Heart left ventricle (tissue), 16 donors: ENCODE measurements around the gene TMEM217. TPM values are rescaled to one million over a fixed set of nuclear protein-coding genes. Genes with fewer than 3 reads are reported as not detected.

Experiments
- ATAC-seq, 4 donors: fragments of 200-7000 bp; cut with Tn5 transposase; one replicate each; pipeline ENCODE4 v1.9.1; 2020 to 2022; ENCODE audit warnings: moderate library complexity in 4 of 4, mild to moderate bottlenecking in 3 of 4, moderate number of reproducible peaks in 1 of 4
- DNase-seq, 5 donors: peaks; one replicate each; pipeline ENCODE4 v3.0.0-alpha.2; 2020
- H3K27ac ChIP-seq, 12 donors: fragments of 200-600 bp; sonication (generic) in 4 of 12; one replicate each; pipeline versions ENCODE4 v1.5.0 to v1.8.0; 2016 to 2022; ENCODE audit warnings: mild to moderate bottlenecking in 2 of 12
- H3K27me3 ChIP-seq, 9 donors: fragments of 200-600 bp; sonication (generic) in 2 of 9; one replicate each; pipeline versions ENCODE4 v1.5.1 to v1.8.0; 2016 to 2022; ENCODE audit warnings: mild to moderate bottlenecking in 3 of 9
- H3K36me3 ChIP-seq, 9 donors: fragments of 200-600 bp; sonication (generic) in 2 of 9; one replicate each; pipeline versions ENCODE4 v1.5.0 to v1.8.0; 2018 to 2022; ENCODE audit warnings: mild to moderate bottlenecking in 2 of 9
- H3K4me1 ChIP-seq, 12 donors: fragments of 200-600 bp; sonication (generic) in 4 of 12; one replicate each; pipeline versions ENCODE4 v1.5.0 to v1.8.0; 2016 to 2022; ENCODE audit warnings: mild to moderate bottlenecking in 3 of 12
- H3K4me3 ChIP-seq, 12 donors: fragments of 200-600 bp; sonication (generic) in 4 of 12; one replicate each; pipeline versions ENCODE4 v1.5.0 to v1.8.0; 2017 to 2022; ENCODE audit warnings: mild to moderate bottlenecking in 9 of 12, moderate library complexity in 4 of 12
- H3K9me3 ChIP-seq, 12 donors: fragments of 200-600 bp; sonication (generic) in 4 of 12; one replicate each; pipeline versions ENCODE4 v1.5.0 to v1.8.0; 2016 to 2022; ENCODE audit warnings: mild to moderate bottlenecking in 1 of 12
- POLR2A ChIP-seq, 2 donors: fragments of 450-650 bp; IDR thresholded peaks; one replicate each; pipeline ENCODE4 v1.6.1; 2017; ENCODE audit warnings: antibody characterized with exemption in 2 of 2, mild to moderate bottlenecking in 2 of 2, moderate library complexity in 2 of 2
- WGBS, 4 donors: extraction: QIAGEN DNeasy Blood & Tissue Kit in 2 of 4; methylation state at CpG; one replicate each; pipeline versions ENCODE4 v1.1.5 to v1.1.7; 2013 to 2018; 5-methylcytosine and 5-hydroxymethylcytosine counted together
- intact Hi-C, 10 donors: fragments of 100-400 bp; cut with DNase I; formaldehyde crosslinking; loops; one replicate each; pipeline versions ENCODE4 v1.11.1 to v1.14.2; 2022
- polyA plus RNA-seq, 2 donors: library from polyadenylated mRNA; stranded (reverse); fragments of 200-250 nt; gene quantifications; one replicate each; pipeline ENCODE4 v1.2.3, GENCODE V29; 2013
- total RNA-seq, 9 donors: library from RNA; depleted of rRNA in 2 of 9; stranded (reverse); fragments of >200 nt in 2 of 9; fragmentation: NEBNext Ultra II Directional in 3 of 9; extraction: Animal tissue kit (Norgen Biotek cat#: 25700) in 3 of 9; gene quantifications; one replicate each; pipeline versions ENCODE4 v1.1.0 to v1.2.4, GENCODE V29; 2016 to 2023
- TF ChIP-seq, protein P1 (sequence below), 12 donors: fragments of 200-600 bp; sonication (generic) in 4 of 12; IDR thresholded peaks; one replicate each; pipeline versions ENCODE4 v1.5.0 to v1.8.0; 2018 to 2022; ENCODE audit warnings: antibody characterized with exemption in 12 of 12, mild to moderate bottlenecking in 5 of 12
- donor health status: ischemic (EF 13 %, LVEDD 7.1; RV severe dilation, severe dysfunction).
- donor health status: healthy with polysubstance abuse.
- donor health status: DM: no; HTN: yes; CAD: no.
- donor health status: DM: no; HTN: no; CAD: no.
- donor health status: ischemic (EF 25% LVEDD 6.9; RV normal size, moderate dysfunction).
- donor health status: ischemic (EF 25% LVEDD 5.7; RV mildly dilated, moderate dysfunction).
- donor health status: healthy.
- donor health status: DM: yes; HTN: yes; CAD: no.
- donor health status: ischemic (EF 35%, LVEDD 5.7; RV mildly dilated, moderate dysfunction).
- donor health status: nonischemic (EF 11% LVEDD 7.7; RV severe dilation, severe dysfunction).
- donor health status: DM: yes; HTN: yes; CAD: no.
- donor health status: PGD.
- donor health status: ischemic (EF 29% LVEDD 5.4; RV normal size, mild dysfunction).
- donor health status: nonischemic (EF 23%, LVEDD 6.1; RV moderate dilation, normal function).

TMEM217 gene
- total and polyA plus RNA-seq, 11 donors: 0.15 to 2.1 (median 0.65) TPM; not detected in 3

DNA sequence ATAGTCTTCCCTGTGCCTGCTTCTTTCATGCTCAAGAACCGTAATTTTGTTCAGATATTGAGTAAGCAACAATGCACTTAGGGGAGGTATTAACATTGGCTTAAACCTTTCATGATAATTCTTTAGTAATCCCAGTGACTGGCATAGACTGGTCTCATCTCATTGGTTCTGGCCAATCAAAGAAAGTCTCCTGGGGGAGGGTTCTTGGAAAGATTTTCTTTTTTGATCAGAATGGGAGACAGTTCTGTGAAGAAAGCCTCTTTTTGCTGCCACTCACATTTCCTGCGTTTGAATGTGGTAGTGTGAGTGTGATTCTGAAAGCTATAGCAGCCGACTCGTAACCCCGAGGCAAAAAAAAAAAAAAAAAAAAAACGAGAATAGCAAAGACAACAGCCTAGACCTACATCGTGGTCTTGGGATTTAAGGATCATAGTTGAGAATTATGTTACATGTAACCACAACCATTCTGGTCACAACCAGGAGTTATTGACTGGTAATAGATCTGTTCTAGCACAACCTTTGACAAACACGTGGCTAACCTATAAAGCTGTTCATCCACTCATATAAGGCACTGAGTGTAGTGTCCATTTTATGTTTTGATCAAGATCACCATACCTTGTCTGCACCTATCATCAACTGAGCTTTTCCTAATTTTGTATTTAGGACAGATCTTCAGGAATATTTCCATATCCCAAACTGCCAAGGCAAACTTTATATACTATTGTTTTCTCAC, 15.1 kb upstream of the TMEM217 start:
- WGBS, 4 donors: 78 to 85% (median 81%) methylated on average over 8 of the region's 8 CpGs
- Histone ChIP-seq H3K4me1 (peaks cover 0 to 24% (median 0%) of the 10 kb centered on the region in 12 donors), H3K9me3 (no peaks in the 10 kb centered on the region), H3K36me3 (peaks cover 0 to 28% (median 19%) of the 10 kb centered on the region in 9 donors), H3K27ac (no peak overlapping the region), H3K4me3 (no peak overlapping the region), H3K27me3 (no peaks in the 10 kb centered on the region)
- intact Hi-C loops: no loop called here
- DNase-seq: no peak
- no peak for TF ChIP-seq POLR2A (IDR thresholded peaks at IDR 0.05)
- TF ChIP-seq, protein P1, sequence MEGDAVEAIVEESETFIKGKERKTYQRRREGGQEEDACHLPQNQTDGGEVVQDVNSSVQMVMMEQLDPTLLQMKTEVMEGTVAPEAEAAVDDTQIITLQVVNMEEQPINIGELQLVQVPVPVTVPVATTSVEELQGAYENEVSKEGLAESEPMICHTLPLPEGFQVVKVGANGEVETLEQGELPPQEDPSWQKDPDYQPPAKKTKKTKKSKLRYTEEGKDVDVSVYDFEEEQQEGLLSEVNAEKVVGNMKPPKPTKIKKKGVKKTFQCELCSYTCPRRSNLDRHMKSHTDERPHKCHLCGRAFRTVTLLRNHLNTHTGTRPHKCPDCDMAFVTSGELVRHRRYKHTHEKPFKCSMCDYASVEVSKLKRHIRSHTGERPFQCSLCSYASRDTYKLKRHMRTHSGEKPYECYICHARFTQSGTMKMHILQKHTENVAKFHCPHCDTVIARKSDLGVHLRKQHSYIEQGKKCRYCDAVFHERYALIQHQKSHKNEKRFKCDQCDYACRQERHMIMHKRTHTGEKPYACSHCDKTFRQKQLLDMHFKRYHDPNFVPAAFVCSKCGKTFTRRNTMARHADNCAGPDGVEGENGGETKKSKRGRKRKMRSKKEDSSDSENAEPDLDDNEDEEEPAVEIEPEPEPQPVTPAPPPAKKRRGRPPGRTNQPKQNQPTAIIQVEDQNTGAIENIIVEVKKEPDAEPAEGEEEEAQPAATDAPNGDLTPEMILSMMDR (IDR thresholded peaks at IDR 0.05): no peak
- no peak for ATAC-seq

DNA sequence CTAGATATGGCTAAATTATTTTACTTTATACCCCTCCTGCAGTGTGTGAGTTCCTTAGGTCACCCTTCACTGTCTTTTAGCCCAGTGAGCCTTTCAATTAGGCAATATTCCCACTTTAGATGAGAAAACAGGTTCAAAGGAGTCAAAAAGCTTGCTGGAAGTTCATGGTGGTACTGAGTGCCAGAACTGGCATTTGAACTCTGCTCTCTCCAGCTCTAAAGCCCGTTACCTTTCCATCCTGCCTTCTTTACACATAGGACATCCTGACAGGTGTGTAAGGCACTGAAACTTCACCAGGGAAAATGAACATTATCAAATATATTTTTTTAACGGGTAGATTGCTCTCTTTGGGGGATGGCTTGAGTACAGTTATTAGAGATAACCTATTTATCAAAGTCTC, 11.2 kb upstream of the TMEM217 start:
- Histone ChIP-seq H3K4me3 (no peak overlapping the region), H3K27ac (no peak overlapping the region), H3K9me3 (peaks cover 0 to 6% (median 0%) of the 10 kb centered on the region in 12 donors), H3K27me3 (no peaks in the 10 kb centered on the region), H3K36me3 (peaks cover 0 to 28% (median 19%) of the 10 kb centered on the region in 9 donors), H3K4me1 (peaks cover 0 to 21% (median 0%) of the 10 kb centered on the region in 12 donors)
- 82 to 86% (median 83%) methylated on average over 2 of the region's 2 CpGs for WGBS, 4 donors
- intact Hi-C loops: no loop called here
- ATAC-seq: no peak
- TF ChIP-seq POLR2A (IDR thresholded peaks at IDR 0.05): no peak
- TF ChIP-seq, protein P1 (IDR thresholded peaks at IDR 0.05): no peak
- no peak for DNase-seq

DNA sequence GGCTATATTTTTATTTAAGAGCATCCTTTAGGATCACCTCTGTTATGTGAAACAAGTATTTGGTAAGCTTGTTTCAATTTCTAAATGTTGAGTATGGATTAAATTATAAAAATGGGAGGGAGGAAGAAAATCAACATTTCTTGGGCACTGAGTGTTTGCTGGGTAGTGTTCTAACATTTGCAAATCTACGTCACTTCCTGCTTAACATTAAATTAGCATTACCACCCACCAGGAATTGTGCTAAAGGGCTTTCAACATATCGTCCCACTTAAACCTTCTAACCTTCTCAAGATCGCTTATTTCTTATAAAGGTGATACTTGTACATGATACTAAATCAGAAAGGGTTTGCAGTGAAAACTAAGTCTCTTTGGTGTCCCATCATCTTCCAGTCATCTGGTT, 7.9 kb upstream of the TMEM217 start:
- ATAC-seq (no peak), DNase-seq (no peak)
- Histone ChIP-seq H3K27ac (no peak overlapping the region), H3K4me3 (no peak overlapping the region), H3K27me3 (no peaks in the 10 kb centered on the region), H3K36me3 (peaks cover 0 to 20% (median 15%) of the 10 kb centered on the region in 9 donors), H3K4me1 (peaks cover 0 to 22% (median 4%) of the 10 kb centered on the region in 12 donors), H3K9me3 (peaks cover 0 to 6% (median 0%) of the 10 kb centered on the region in 12 donors)
- 87 to 94% (median 88%) methylated on average over 3 of the region's 3 CpGs for whole genome bisulfite sequencing, 4 donors
- no peak for TF ChIP-seq POLR2A (IDR thresholded peaks at IDR 0.05)
- intact Hi-C loops: no loop called here

DNA sequence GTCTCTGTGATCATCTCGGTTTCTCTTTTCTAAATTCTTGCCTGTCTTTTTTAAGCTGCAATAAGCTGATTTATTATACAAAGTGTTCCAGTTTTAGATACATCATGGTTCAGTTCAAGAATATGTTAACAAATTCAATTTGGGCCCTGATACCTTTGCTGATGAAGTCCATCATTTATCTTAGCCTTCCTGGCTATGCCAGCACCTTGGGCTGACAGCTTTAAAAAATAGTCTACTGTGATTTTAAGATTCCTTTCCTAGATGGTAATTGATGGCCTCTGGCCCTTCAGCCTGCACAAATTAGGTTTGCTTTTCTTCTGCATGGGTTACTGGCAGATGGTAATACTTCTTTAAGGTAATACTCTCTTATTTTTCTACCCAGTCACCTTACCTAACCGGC, 7.1 kb upstream of the TMEM217 start:
- Histone ChIP-seq H3K27me3 (no peaks in the 10 kb centered on the region), H3K9me3 (peaks cover 0 to 6% (median 0%) of the 10 kb centered on the region in 12 donors), H3K36me3 (peaks cover 0 to 11% (median 7%) of the 10 kb centered on the region in 9 donors), H3K4me3 (no peak overlapping the region), H3K27ac (no peak overlapping the region), H3K4me1 (peaks cover 0 to 29% (median 5%) of the 10 kb centered on the region in 12 donors)
- ATAC-seq (no peak), DNase-seq (no peak)
- 86 to 91% (median 89%) methylated on average over 2 of the region's 2 CpGs for WGBS, 4 donors
- TF ChIP-seq POLR2A (IDR thresholded peaks at IDR 0.05): no peak
- intact Hi-C loops: no loop called here

DNA sequence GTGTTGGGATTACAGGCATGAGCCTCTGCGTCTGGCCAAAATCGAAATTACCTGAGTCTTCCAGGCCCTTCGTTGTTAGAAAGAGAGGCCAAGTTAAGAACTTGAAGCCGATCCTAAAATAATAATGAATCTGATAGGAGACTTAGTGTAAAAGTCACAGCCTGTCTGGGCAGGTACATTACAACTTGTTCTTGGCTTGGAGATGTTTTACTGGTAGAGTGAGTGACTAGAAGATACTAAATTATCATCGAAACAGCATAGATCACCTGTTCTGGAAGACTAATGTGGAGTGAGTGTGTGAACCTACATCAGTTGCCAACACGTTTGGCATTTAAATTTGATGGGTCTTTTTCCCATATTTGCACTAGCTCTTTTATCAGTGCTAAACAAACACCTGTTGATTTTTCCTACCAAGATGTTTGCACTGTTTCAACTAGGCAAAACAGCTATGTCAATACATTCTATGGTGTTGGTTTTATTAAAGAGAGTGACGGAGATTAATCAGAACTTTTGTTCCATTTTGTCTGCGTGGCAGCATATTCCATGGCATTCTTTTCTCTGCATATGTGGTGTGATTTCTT, 4.6 kb upstream of the TMEM217 start:
- Histone ChIP-seq H3K36me3 (no peaks in the 10 kb centered on the region), H3K4me3 (no peak overlapping the region), H3K27me3 (no peaks in the 10 kb centered on the region), H3K4me1 (peaks cover 0 to 48% (median 19%) of the 10 kb centered on the region in 12 donors), H3K9me3 (peaks cover 0 to 6% (median 0%) of the 10 kb centered on the region in 12 donors), H3K27ac (no peak overlapping the region)
- no peak for DNase-seq
- ATAC-seq: no peak
- TF ChIP-seq POLR2A (IDR thresholded peaks at IDR 0.05): no peak
- TF ChIP-seq, protein P1 (IDR thresholded peaks at IDR 0.05): no peak
- WGBS, 4 donors: 72 to 86% (median 74%) methylated on average over 8 of the region's 8 CpGs
- intact Hi-C loops: no loop called here
